ENCODE data around the gene R3HDM2. TPM values are rescaled to one million over a fixed set of nuclear protein-coding genes. Genes with fewer than 3 reads are reported as not detected.
A peak's percentile ranks its signal among the peaks of the same experiment; 100 is the strongest.

Gene R3HDM2
- total RNA-seq, 2 experiments from 2014 or later = 70.2 to 71.5 TPM

DNA sequence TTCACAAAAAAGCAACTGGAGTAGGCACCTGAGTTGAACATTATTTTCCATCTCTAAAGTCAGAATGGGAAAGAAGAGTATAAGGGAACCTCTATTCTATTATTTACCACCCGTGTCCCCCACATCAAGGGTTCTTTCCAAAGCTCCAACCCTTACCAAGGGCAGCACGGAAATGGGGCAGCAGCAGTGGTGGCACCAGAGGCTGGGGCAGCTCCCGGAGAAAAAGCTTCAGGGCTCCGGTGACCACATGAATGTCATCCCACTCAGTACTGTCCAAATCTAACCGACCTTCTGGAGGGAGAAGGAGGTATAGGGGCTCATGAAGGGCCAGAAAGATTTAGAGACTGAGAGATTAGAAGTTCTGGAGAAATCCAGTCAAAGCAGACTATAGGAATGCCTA is 43.0 kb upstream of the R3HDM2 start:
- Mint-ChIP-seq H3K4me1 (peaks cover 37% of the 10 kb centered on the region), H3K36me3 (ENCODE audit: low read depth) (peaks cover 74% of the 10 kb centered on the region), H3K9me3 (no peaks in the 10 kb centered on the region), H3K27ac (no peak overlapping the region), H3K4me3 (peak overlapping the region; percentile 58), H3K27me3 (no peaks in the 10 kb centered on the region)
- ChIA-PET CTCF (interaction anchor here (0.7 to 15.2 kb wide), 4 partner anchors 12 to 245 kb away, joined by 3 to 204 read pairs (median 4); partner anchors contain the start of genes GLI1 and SHMT2), POLR2A (interaction anchor here (1.3 to 7.9 kb wide), 4 partner anchors 8 to 46 kb away, joined by 3 to 72 read pairs (median 6); partner anchors contain the start of genes DDIT3 and GLI1)
- no peak for DNase-seq

DNA sequence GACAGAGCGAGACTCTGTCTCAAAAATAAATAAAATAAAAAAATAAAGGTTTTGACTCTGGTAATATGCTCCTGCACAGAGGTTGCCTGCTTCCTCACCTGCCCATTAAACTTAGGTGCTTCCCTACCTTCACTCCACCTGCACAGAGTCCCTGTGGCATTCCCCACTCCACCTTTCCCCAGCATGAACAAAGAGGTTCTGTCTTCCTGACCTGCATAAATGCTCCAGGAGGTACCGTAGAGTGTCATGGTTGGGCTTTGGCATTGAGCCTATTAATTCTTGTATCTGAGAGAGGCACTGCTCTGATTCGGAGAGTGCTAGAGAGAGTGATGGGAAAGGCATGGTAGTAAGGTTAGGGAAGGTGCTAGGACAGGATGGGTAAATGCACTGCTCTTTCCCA is 42.5 kb upstream of the R3HDM2 start:
- Mint-ChIP-seq H3K27ac (no peak overlapping the region), H3K27me3 (no peaks in the 10 kb centered on the region), H3K36me3 (ENCODE audit: low read depth) (peaks cover 71% of the 10 kb centered on the region), H3K4me3 (no peak overlapping the region), H3K9me3 (no peaks in the 10 kb centered on the region), H3K4me1 (peaks cover 32% of the 10 kb centered on the region)
- ChIA-PET POLR2A (interaction anchor here (7.9 kb wide), 1 partner anchor 13 kb away, joined by 72 read pairs; the partner anchor contains the start of gene GLI1), CTCF (interaction anchor here (0.7 to 15.2 kb wide), 3 partner anchors 11 to 244 kb away, joined by 3 to 204 read pairs (median 4); partner anchors contain the start of genes GLI1 and SHMT2)
- DNase-seq = no peak

DNA sequence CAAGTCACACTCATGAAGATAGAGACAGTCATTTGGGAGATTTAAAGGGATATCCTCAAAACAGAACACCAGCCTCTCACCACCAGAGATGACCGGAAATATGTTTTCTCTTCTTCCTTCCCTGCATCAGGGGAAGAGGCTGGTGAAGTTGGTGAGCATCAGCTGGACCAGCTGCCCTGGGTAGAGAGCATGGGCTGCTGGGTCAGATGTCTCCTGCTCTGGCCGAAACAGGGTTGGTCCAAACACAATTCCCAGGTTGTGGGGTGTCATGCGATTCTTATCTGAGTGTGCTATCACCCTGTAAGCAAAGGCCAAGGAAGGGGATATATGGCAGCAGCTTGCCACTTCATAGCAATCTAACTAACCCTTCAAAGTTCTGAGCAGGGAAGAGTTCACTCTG is 41.5 kb upstream of the R3HDM2 start:
- Mint-ChIP-seq H3K9me3 (no peaks in the 10 kb centered on the region), H3K4me1 (peaks cover 28% of the 10 kb centered on the region), H3K4me3 (no peak overlapping the region), H3K27me3 (no peaks in the 10 kb centered on the region), H3K36me3 (ENCODE audit: low read depth) (peaks cover 70% of the 10 kb centered on the region), H3K27ac (no peak overlapping the region)
- ChIA-PET CTCF (interaction anchor here (15.2 kb wide), 1 partner anchor 10 kb away, joined by 204 read pairs; the partner anchor contains the start of gene GLI1), POLR2A (interaction anchor here (1.3 kb wide), 1 partner anchor 12 kb away, joined by 4 read pairs; no protein-coding TSS in a partner anchor)
- no peak for DNase-seq

DNA sequence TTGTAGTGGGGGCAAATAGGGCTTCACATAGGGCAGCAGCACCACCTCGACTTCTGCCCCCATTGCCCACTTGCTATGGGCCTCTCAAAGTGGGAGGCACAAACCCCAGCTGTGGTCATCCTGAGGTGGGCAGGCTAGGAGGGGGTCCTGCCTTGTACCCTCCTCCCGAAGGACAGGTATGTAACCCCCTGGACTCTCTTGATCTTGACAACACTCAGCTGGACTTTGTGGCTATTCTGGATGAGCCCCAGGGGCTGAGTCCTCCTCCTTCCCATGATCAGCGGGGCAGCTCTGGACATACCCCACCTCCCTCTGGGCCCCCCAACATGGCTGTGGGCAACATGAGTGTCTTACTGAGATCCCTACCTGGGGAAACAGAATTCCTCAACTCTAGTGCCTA is 40.8 kb upstream of the R3HDM2 start:
- CTCF ChIA-PET = interaction anchor here (15.2 kb wide), 1 partner anchor 10 kb away, joined by 204 read pairs; the partner anchor contains the start of gene GLI1
- POLR2A ChIA-PET = interaction anchor here (1.3 kb wide), 1 partner anchor 11 kb away, joined by 4 read pairs; no protein-coding TSS in a partner anchor
- H3K27ac Mint-ChIP-seq = no peak overlapping the region
- peaks cover 28% of the 10 kb centered on the region for H3K4me1 Mint-ChIP-seq
- H3K36me3 Mint-ChIP-seq (ENCODE audit: low read depth) = peaks cover 63% of the 10 kb centered on the region
- DNase-seq = no peak
- no peaks in the 10 kb centered on the region for H3K9me3 Mint-ChIP-seq
- H3K4me3 Mint-ChIP-seq = no peak overlapping the region
- H3K27me3 Mint-ChIP-seq = no peaks in the 10 kb centered on the region

DNA sequence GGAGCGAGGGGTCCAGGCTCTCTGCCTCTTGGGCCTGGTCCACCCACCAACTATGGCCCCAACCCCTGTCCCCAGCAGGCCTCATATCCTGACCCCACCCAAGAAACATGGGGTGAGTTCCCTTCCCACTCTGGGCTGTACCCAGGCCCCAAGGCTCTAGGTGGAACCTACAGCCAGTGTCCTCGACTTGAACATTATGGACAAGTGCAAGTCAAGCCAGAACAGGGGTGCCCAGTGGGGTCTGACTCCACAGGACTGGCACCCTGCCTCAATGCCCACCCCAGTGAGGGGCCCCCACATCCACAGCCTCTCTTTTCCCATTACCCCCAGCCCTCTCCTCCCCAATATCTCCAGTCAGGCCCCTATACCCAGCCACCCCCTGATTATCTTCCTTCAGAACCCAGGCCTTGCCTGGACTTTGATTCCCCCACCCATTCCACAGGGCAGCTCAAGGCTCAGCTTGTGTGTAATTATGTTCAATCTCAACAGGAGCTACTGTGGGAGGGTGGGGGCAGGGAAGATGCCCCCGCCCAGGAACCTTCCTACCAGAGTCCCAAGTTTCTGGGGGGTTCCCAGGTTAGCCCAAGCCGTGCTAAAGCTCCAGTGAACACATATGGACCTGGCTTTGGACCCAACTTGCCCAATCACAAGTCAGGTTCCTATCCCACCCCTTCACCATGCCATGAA is 40.3 kb upstream of the R3HDM2 start:
- H3K9me3 Mint-ChIP-seq = no peaks in the 10 kb centered on the region
- no peak overlapping the region for H3K4me3 Mint-ChIP-seq
- H3K27ac Mint-ChIP-seq = no peak overlapping the region
- ChIA-PET CTCF (interaction anchor here (15.2 kb wide), 1 partner anchor 9 kb away, joined by 204 read pairs; the partner anchor contains the start of gene GLI1), POLR2A (interaction anchor here (1.3 kb wide), 1 partner anchor 11 kb away, joined by 4 read pairs; no protein-coding TSS in a partner anchor)
- peaks cover 25% of the 10 kb centered on the region for H3K4me1 Mint-ChIP-seq
- DNase-seq = no peak
- H3K36me3 Mint-ChIP-seq (ENCODE audit: low read depth) = peaks cover 57% of the 10 kb centered on the region
- H3K27me3 Mint-ChIP-seq = no peaks in the 10 kb centered on the region

DNA sequence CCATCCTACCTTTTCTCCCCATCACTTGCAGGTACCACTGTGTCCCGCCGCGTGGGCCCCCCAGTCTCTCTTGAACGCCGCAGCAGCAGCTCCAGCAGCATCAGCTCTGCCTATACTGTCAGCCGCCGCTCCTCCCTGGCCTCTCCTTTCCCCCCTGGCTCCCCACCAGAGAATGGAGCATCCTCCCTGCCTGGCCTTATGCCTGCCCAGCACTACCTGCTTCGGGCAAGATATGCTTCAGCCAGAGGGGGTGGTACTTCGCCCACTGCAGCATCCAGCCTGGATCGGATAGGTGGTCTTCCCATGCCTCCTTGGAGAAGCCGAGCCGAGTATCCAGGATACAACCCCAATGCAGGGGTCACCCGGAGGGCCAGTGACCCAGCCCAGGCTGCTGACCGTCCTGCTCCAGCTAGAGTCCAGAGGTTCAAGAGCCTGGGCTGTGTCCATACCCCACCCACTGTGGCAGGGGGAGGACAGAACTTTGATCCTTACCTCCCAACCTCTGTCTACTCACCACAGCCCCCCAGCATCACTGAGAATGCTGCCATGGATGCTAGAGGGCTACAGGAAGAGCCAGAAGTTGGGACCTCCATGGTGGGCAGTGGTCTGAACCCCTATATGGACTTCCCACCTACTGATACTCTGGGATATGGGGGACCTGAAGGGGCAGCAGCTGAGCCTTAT is 39.6 kb upstream of the R3HDM2 start:
- peaks cover 56% of the 10 kb centered on the region for H3K36me3 Mint-ChIP-seq (ENCODE audit: low read depth)
- H3K4me1 Mint-ChIP-seq = peaks cover 22% of the 10 kb centered on the region

DNA sequence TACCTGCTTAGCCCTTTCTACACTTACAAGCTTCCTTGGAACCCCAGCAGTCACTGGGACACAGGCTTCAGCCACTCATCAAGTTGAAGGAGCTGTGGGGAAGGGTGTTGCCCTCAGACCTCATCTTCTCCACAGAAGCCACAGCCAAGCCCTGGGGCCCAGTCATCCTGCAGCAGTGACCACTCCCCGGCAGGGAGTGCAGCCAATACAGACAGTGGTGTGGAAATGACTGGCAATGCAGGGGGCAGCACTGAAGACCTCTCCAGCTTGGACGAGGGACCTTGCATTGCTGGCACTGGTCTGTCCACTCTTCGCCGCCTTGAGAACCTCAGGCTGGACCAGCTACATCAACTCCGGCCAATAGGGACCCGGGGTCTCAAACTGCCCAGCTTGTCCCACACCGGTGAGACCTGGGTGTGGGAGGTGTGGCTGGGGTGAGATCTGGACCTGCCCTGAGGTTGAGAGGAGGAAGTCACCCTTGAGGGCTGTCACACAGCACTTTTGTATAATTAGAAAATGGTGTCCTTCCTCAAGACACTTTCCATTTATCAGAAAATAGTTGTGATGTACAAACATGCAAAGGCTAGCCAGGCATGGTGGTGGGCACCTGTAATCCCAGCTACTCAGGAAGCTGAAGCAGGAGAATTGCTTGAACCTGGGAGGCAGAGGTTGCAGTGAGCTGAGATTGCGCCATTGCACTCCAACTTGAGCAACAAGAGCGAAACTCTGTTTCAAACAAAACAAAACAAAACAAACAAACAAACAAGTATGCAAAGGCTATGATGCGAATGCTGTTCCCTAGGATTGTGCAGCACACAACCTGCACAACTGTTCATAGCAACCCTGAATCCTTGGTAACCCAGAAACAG is 38.7 kb upstream of the R3HDM2 start:
- peaks cover 23% of the 10 kb centered on the region for H3K4me1 Mint-ChIP-seq
- H3K9me3 Mint-ChIP-seq = no peaks in the 10 kb centered on the region
- H3K27me3 Mint-ChIP-seq = no peaks in the 10 kb centered on the region
- peaks cover 50% of the 10 kb centered on the region for H3K36me3 Mint-ChIP-seq (ENCODE audit: low read depth)
- CTCF ChIA-PET = interaction anchor here (0.6 to 15.2 kb wide), 2 partner anchors 8 to 13 kb away, joined by 3 to 204 read pairs; partner anchors contain the start of gene GLI1
- DNase-seq = no peak
- POLR2A ChIA-PET = interaction anchor here (1.6 kb wide), 1 partner anchor 11 kb away, joined by 6 read pairs; no protein-coding TSS in a partner anchor
- no peak overlapping the region for H3K27ac Mint-ChIP-seq
- H3K4me3 Mint-ChIP-seq = no peak overlapping the region

More for the DNA sequence above, 39.6 kb upstream of the R3HDM2 start:
- Mint-ChIP-seq H3K27ac (no peak overlapping the region), H3K27me3 (no peaks in the 10 kb centered on the region), H3K4me3 (no peak overlapping the region), H3K9me3 (no peaks in the 10 kb centered on the region)
- no peak for DNase-seq
- ChIA-PET POLR2A (interaction anchor here (1.6 kb wide), 1 partner anchor 12 kb away, joined by 6 read pairs; no protein-coding TSS in a partner anchor), CTCF (interaction anchor here (0.6 to 15.2 kb wide), 2 partner anchors 8 to 14 kb away, joined by 3 to 204 read pairs; partner anchors contain the start of gene GLI1)

DNA sequence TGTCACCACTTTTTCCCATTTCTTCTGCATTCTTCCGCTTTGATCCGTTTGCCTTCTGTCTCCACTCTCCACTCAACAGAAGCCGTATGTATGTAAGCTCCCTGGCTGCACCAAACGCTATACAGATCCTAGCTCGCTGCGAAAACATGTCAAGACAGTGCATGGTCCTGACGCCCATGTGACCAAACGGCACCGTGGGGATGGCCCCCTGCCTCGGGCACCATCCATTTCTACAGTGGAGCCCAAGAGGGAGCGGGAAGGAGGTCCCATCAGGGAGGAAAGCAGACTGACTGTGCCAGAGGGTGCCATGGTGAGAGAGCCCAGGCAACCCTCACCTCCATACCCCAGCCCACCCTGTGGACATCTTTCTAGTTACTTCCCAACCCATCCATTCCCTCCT is 37.1 kb upstream of the R3HDM2 start:
- no peak for DNase-seq
- H3K4me3 Mint-ChIP-seq = no peak overlapping the region
- H3K27me3 Mint-ChIP-seq = no peaks in the 10 kb centered on the region
- H3K9me3 Mint-ChIP-seq = no peaks in the 10 kb centered on the region
- H3K4me1 Mint-ChIP-seq = peaks cover 25% of the 10 kb centered on the region
- ChIA-PET CTCF (interaction anchor here (1.2 to 15.2 kb wide), 2 partner anchors 6 to 9 kb away, joined by 3 to 204 read pairs; partner anchors contain the start of gene GLI1), POLR2A (interaction anchor here (0.6 kb wide), 1 partner anchor 1153 kb away, joined by 6 read pairs; no protein-coding TSS in a partner anchor)
- no peak overlapping the region for H3K27ac Mint-ChIP-seq
- peaks cover 36% of the 10 kb centered on the region for H3K36me3 Mint-ChIP-seq (ENCODE audit: low read depth)

DNA sequence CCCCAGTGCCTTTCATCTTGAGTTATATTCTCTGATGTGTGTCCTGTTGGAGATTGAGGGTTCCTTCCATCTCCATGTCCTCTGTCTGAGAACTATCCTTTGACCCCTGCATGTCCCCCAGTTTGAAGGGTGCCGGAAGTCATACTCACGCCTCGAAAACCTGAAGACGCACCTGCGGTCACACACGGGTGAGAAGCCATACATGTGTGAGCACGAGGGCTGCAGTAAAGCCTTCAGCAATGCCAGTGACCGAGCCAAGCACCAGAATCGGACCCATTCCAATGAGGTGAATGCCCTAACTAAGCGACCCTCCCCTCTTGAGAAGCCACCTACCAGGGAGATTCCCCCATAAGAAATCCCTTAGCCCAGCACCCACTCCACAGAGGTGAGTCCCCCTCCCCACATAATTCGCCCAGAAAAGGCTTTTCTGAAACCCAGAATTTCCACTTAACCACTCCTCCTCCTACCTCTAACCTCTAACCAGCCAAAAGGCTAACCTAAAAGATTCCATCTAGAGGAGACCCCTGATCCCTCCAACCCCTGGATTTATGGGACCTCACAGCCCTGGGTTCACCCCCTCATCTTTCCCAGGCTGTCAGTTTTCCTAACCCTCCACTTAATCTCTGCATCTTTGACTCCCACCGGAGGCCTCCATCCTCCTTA is 36.5 kb upstream of the R3HDM2 start:
- H3K4me3 Mint-ChIP-seq = no peak overlapping the region
- ChIA-PET CTCF (interaction anchor here (15.2 kb wide), 1 partner anchor 5 kb away, joined by 204 read pairs; the partner anchor contains the start of gene GLI1), POLR2A (no interaction called here)
- H3K4me1 Mint-ChIP-seq = peaks cover 28% of the 10 kb centered on the region
- H3K27me3 Mint-ChIP-seq = peaks cover 5% of the 10 kb centered on the region
- no peak for DNase-seq
- no peak overlapping the region for H3K27ac Mint-ChIP-seq
- H3K36me3 Mint-ChIP-seq (ENCODE audit: low read depth) = peaks cover 31% of the 10 kb centered on the region
- no peaks in the 10 kb centered on the region for H3K9me3 Mint-ChIP-seq

DNA sequence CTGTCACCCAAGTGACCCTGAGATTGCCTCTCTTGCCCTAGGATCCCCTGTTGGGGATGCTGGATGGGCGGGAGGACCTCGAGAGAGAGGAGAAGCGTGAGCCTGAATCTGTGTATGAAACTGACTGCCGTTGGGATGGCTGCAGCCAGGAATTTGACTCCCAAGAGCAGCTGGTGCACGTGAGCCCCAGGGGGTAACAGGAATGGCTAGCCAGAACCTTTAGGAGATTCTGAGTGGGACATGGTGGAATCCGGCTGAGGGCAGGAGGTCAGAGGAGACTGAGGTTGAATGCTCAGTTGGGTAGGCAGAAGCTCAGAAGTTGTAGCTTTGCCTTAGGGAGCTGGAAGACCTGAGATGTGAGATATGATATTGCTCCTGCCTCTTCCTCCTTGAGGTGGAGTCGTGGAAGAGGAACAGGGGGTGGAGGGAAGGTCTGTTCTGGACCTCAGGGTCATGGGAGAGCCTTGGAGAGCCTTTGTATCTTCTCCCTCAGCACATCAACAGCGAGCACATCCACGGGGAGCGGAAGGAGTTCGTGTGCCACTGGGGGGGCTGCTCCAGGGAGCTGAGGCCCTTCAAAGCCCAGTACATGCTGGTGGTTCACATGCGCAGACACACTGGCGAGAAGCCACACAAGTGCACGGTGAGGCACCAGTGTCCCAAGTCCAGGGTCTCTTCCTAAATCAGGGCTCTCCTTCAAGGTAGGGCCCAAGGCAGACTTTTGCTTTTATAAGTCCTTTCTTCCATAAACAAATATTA is 35.1 kb upstream of the R3HDM2 start:
- no peak overlapping the region for H3K27ac Mint-ChIP-seq
- no peaks in the 10 kb centered on the region for H3K9me3 Mint-ChIP-seq
- ChIA-PET CTCF (interaction anchor here (0.6 to 9.8 kb wide), 4 partner anchors 9 to 253 kb away, joined by 3 to 204 read pairs (median 8); partner anchors contain the start of gene ARHGAP9), POLR2A (interaction anchor here (1.0 to 2.2 kb wide), 4 partner anchors 9 to 36 kb away, joined by 5 to 13 read pairs (median 5); partner anchors contain the start of gene ARHGAP9)
- peaks cover 22% of the 10 kb centered on the region for H3K36me3 Mint-ChIP-seq (ENCODE audit: low read depth)
- H3K27me3 Mint-ChIP-seq = peaks cover 15% of the 10 kb centered on the region
- H3K4me1 Mint-ChIP-seq = peaks cover 38% of the 10 kb centered on the region
- H3K4me3 Mint-ChIP-seq = no peak overlapping the region
- DNase-seq = no peak
